HG03025 (cell line): ENCODE measurements around the gene IL36G.

Source experiments
- ATAC-seq: cut with Tn5 transposase; IDR thresholded peaks from one replicate; pipeline ENCODE4 v1.9.1; 2021; ENCODE audit warnings: mild to moderate bottlenecking, moderate library complexity; ENCODE audit not compliant: unreplicated experiment, low FRiP score

IL36G gene

DNA sequence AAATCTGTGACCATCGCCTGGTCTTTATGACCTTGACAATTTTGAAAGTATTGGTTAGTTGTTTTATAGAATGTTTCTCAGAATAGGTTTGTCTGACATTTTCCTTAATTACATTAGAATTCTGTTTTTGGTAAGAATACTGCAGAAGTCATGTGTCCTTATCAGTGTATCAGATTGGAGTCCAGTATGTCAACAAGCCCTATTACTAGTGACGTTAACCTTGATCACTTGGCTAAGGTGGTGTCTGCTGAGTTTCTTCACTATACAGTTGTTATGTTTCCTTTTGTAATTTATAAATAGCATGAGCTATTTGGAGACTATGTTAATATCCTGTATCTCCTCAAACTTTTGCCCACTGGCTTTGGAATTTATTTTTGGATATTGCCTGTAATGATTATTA, 10.8 kb upstream of the IL36G start:
- ATAC-seq, result no peak

DNA sequence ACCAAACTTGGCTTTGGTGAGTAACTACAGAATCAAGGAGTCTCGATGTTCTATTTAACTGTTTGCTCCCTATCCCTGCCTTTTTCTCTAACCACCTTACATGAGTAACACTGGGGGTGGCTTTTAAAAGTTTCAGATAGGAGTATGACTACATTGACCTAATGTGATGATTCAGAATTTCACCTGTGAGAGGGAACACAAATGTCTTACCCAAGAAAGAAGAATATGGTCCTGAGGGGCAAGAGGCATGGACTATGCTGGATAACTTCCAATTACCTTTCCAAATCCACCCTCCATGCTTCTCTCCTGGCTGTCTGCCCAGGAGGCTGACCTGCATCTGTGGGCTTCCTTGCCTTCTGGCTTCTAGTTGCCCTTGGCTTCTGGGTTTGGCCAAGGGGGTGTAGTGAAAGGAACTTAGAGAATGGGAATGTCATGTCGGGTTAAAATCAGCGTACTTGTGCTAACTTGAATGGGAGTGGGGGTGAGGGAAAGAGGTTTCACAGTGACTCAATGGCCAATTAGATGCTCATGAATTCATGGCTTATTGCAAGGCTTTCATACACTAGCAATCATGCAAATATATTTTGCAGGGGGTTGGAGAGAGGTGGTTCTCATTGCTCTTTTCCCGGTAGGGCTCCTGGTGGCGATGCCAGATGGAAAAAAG, 5.3 kb upstream of the IL36G start:
- no peak for ATAC-seq

DNA sequence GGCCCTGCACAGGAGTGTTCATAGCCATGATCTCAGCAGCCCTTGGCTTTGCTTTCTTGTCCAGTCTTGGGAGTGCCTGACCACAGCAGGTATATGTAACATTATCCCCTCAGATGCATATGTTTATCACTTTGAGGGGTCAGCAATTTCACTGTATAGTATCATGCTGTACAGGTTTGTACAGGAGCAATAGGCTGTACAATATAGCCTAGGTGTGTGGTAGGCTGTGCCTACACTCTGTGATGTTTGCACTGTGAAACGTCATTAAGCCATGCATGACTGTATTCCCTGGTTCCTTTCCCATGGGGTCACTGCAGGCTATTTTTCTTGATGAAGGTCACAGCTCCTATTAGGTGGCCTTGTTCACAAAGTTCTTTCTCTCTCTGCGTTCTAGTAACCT, 4.7 kb upstream of the IL36G start:
- no peak for ATAC-seq

DNA sequence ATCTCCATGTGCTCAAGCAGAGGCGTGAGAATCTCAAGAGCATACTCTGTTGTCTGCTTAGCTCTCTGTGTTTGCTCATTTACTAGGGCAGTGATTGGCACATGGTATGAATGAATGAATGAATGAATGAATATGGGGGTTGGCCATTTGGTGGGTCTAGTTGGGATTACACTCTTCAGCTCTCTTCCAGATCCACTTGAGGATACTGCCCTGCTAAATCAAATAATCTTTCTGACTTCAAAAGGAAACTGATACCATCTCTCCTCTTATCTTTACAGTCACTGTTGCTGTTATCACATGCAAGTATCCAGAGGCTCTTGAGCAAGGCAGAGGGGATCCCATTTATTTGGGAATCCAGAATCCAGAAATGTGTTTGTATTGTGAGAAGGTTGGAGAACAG, 1.9 kb downstream of the IL36G start:
- ATAC-seq, result no peak

DNA sequence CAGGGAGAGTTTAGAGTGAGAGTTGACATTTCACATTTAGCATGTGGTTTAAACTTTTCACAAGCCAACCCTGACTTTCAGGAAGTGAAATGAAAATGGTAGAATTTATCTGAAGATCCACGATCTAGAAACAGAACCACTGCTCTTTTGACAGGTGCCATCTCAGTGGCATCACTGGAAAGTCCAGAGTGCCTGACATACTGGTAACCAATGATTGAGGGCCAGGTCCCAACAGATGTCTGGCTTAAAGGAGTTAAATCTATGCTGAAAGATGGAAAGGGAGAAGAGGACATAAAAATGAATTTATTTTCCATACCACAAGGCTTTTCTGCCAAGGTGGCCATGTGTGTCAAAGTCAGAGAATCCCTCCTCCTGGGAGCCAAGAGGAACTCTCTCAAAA, 2.7 kb downstream of the IL36G start:
- ATAC-seq, result no peak

DNA sequence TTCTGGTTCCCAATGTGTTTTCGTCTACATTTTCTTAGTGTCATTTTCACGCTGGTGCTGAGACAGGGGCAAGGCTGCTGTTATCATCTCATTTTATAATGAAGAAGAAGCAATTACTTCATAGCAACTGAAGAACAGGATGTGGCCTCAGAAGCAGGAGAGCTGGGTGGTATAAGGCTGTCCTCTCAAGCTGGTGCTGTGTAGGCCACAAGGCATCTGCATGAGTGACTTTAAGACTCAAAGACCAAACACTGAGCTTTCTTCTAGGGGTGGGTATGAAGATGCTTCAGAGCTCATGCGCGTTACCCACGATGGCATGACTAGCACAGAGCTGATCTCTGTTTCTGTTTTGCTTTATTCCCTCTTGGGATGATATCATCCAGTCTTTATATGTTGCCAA, 7.3 kb downstream of the IL36G start:
- no peak for ATAC-seq

DNA sequence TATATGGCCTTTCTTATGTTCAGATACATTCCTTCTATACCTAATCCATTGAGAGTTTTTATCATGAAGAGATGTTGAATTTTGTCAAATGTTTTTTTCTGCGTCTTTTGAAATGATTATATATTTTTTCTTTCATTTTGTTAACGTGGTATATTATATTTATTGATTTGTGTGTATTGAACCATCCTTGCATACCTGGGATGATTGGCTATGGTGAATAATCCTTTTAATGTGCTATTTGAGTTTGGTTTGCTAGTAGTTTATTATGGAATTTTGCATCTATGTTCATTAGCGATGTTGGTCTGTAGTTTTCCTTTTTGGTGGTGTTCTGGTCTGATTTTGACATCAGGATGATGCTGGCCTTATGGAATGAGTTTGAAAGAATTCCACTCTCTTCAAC, 11.8 kb downstream of the IL36G start:
- ATAC-seq, result no peak

DNA sequence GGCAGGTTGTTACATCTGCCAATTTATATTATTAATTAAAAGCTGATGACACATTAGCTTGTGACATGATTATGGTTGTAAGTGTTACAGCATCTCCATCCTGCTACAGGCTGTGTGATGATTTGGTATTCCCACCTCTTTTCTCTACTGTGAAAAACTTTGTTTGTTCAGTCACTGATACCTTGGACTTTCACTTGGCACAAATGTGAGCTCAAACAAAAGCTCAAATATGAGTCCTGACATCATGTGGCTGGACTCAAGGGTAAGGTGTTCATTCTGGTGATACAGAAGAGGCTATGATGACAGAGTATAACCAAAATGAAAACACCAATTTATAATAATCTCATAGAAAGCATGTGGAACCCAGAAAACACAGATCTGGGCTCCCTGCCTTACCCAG, 16.0 kb downstream of the IL36G start:
- no peak for ATAC-seq

DNA sequence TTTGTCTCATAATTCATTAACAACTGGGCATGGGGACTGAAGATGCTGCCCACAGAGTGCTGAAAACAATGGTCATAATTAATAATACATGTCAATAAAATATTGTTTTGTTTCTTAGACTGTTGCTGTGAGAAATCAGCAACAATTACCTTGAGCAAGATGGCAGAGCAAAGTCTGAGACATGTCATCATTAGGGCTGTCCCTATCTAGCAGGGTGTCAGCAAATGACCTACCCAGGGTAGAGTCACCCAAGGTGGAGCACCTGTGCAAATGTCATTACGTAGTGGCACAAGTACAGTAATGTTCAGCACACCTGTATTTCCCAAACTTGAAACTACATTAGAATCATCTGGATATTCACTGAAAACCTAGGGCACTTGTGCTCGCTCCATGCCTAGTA, 16.8 kb downstream of the IL36G start:
- no peak for ATAC-seq

DNA sequence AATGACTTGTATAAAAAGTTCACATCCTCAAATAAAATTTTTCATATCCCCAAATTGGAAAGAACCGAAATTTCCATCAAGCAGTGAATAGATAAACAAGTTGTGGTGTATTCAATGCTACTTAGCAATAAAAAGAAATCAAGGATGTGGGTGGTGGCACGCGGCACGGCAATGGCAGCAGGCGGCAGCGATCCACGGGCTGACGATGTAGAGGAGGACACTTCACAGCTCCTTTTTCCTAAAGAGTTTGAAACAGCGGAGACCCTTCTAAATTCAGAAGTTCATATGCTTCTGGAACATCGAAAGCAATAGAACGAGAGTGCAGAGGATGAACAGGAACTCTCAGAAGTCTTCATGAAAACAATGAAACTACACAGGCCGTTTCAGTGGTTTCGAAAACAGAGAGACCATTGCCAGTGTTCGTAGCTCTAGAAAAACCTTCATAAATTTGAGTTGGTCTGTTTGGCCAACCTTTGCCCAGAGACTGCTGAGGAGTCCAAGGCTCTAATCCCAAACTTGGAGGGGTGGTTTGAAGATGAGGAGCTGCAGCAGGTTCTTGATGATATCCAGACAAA, 17.6 kb downstream of the IL36G start:
- no peak for ATAC-seq

DNA sequence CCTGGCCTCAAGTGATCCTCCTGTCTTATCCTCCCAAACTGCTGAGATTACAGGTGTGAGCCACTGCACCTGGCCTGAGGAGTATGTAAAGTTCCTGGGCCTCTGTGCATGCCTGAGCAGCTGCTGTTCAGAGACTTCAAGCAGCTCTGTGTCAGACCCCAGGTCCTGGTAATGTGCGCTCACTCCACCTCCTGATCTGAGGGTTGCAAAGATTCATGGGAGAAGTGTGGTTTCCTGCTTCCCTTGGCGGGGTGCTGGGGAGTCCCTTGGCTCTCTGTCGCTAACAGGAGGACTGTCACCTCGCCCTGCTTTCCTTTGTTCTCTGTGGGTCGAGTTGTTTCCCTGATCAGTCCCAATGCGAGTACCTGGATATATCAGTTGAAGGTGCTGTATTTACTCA, 18.8 kb downstream of the IL36G start:
- no peak for ATAC-seq

DNA sequence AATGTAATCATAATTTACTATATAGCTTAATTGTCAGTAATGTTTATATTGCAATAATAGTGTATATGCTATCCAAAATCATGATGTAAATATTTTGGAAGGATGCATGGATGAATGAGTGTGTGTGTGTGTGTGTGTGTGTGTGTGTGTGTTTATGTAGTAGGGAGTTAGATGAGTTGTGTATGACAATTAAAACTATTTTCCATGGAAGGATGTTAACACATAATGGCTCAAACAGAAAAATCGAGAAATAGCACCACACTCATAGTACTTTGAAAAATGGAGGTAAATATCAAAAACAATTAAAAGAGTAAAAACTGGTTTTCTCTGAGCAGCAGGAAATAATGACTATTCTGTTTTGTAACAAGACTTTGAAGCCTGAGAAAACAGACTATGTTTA, 19.3 kb downstream of the IL36G start:
- no peak for ATAC-seq

DNA sequence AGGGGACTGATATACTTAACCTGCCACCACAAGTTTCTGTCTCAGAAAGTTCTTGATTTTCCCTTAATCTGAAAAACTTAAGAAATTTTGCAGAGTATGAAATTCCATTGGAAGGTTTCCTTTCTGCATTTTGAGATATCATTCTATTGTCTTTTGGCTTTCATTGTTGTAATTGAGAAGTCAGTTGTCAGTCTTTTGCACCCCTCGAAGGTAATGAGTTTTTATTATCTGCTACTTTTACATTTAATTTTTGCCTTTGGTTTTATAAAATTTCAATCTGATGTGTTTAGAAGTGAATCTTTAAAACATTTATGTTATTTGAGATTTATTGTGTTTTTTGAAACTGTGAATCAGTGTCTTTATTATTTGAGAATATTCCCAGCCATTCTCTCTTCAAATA, 22.6 kb downstream of the IL36G start:
- no peak for ATAC-seq

DNA sequence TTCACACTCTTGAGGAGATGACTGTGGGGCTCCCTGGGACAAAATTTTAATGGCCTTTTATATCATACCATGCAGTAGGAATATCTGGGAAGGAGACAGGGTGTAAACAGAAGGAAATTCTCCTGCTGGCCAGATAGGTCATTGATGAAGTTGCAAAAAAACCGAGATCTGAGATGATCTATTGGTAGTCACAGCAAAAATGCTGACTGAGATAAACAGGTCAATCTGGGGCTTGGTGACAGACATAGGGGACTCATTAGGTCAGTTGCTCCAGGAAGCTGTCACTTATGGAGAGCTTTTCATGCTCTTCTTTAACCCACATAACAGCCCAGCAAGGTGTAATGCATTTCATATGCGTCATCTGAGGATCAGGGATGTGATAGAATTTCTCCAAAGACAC, 24.9 kb downstream of the IL36G start:
- ATAC-seq, result no peak

DNA sequence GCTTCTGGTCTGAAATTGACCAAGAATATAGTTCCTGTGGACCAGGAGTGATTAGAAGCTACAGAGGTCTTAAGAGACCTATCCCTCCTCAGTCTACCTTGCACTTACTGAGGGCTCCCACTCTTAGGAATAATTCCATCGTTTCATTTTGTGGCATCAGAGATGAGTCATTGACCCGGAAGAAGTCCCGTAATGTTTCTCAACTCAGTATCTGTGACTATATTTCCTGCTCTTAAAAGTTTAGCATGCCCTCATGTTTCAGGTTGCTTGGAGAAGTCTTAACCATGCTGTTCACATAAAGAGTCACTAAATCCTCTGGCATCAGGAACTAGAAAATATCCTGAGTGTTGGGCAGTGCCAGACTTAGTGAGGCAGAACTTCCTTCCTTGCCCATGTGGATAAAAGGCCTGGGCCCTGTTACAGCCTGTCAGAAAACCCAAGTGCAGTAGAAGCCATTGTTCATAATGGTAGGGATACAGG, 27.3 kb downstream of the IL36G start, which contains the start of gene IL36A:
Gene IL36A, plus strand, starts transcription at position 430 of the 480 bp plus-strand sequence. CDS start 413 bp downstream, outside the sequence.
- ATAC-seq, result no peak

DNA sequence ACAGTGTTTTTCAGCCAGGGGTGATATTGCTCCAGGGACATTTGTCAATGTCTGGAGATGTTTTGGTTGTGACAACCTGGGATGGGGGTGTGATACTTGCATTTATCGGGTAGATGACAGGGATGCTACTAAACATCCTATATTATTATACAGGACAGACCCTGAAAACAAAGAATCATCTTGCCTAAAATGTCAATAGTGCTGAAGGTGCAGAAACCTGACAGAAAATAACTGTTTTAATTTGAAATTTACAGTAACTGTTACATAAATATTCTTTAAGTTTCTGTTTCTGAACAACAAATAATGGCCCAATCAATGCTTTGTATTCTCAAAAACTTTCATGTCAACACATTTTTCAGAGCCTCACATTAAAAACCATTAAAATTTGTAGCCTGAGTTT, 29.4 kb downstream of the IL36G start:
- ATAC-seq, result no peak

DNA sequence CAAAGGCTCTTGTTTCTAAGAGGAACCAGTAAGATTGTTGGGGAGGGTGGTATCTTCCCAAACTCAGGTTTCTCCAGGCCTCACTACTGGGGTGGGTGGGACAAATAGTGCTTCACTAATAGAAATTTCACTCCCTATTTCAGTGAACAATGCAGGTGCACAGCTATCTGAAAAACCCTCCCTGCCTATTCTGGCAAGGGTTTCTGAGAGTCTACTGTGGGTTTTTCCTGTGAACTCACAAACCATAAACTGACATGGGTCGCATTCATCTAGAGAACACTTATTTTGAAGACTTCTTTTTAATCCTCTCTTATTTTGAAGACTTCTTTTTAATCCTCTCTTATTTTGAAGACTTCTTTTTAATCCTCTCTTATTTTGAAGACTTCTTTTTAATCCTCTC, 31.8 kb downstream of the IL36G start:
- ATAC-seq, result no peak

DNA sequence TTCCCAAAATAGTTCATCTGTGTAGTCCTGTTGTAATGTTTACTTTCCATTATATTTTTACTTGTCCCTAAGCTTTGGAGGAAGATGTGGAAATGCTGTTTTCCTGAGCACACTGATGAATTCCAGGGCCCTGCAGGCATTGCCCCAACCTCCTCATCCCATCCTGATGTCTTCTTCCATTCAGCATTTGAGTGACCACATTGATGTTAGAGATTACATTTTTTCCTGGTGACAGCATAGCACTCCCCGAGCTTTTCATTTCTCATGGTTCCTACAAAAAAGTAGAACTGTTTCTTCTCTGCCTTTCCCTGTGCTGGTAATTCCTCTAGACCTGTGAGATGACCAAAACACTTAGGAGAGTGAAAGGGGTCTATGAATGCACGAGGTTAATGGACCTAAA, 32.3 kb downstream of the IL36G start:
- ATAC-seq, result no peak

DNA sequence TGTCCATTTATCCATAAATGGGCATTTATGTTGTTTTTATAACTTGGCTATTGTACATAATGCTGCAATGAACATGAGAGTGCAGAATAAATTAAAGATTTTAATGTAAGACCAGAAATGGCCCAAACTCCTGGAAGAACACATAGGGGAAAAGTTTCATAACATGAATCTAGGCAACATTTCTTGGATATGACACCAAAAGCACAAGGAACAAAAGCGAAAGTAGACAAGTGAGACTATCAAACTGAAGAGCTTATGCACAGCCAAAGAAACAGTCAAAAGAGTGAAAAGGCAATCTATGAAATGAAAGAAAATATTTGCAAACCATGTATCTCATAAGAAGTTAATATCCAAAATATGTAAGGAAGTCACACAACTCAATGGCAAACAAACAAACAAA, 33.3 kb downstream of the IL36G start:
- ATAC-seq, result no peak

DNA sequence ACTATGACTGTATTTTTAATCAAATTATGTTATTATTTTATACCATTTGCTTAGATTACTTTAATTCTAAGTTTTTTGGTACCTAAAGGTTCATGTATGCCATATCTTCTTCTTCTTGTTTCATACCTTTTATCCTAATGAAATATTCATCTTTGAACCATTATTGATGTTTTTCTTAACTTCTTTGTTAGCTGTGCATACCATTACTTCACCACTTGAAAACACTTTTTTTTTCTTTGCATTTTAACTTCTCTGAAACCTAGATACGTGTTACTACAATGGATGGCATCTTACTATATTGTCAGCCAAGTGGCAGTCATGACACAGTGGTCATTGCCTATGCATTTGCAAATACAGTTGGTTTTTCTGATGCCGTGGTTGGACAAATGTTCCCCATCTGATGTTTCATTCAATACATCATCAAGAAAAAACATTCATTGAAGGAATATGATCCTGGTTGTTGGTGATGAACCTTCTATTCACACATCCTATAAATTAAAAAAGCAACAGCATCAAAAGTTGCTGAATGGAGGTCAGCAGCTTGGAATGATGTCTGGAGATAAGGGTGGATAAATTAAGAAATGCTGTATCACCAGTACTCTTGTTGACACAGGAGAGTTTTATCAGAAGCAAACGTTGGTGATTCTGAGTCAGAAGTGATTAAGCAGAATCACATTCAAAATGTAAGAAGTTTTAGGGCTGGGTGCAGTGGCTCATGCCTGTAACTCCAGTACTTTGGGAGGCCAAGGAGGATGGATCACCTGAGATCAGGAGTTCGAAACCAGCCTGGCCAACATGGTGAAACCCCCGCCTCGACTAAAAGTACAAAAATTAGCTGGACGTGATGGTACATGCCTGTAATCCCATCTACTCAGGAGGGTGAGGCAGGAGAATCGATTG, 34.9 kb downstream of the IL36G start:
- no peak for ATAC-seq

DNA sequence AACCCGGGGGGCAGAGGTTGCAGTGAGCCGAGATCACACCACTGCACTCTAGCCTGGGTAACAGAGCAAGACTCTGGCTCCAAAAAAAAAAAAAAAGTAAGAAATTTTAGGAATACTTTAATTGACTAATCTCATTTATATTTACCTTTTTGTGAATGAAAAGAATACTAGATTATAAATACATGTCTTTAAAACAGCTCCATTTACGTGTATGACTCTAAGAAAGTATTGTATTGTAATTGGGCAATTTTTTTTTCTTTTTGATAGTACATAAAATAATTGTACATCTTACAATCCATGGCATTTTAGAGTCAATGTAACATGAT, 35.5 kb downstream of the IL36G start:
- no peak for ATAC-seq

DNA sequence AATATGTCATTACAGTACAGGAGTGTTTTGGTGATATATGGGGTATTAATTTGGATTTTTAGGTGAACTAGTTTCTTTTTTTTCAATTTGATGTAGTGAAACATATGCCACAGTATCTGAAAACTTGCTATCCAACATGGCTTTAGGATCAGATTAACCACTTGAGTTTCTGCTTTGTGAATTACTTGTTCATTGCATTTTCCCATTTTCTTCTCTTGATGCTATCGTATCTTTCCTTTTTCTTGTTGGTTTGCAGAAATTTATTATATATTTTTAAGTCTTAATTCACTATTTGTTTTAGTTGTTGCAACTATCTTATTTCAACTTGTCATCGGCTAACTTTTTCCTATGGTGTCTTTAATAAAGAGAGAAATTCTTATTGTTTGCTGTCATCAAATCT, 36.3 kb downstream of the IL36G start:
- no peak for ATAC-seq
